Measurements from ENCODE around the gene GARS1. TPM values are rescaled to one million over a fixed set of nuclear protein-coding genes. Genes with fewer than 3 reads are reported as not detected.

Gene GARS1
- total and polyA plus RNA-seq, 9 of the 15 experiments (the other 6 are each of a cell fraction or from before 2014, with no cell fraction given), result 142 to 769 (median 272) TPM

DNA sequence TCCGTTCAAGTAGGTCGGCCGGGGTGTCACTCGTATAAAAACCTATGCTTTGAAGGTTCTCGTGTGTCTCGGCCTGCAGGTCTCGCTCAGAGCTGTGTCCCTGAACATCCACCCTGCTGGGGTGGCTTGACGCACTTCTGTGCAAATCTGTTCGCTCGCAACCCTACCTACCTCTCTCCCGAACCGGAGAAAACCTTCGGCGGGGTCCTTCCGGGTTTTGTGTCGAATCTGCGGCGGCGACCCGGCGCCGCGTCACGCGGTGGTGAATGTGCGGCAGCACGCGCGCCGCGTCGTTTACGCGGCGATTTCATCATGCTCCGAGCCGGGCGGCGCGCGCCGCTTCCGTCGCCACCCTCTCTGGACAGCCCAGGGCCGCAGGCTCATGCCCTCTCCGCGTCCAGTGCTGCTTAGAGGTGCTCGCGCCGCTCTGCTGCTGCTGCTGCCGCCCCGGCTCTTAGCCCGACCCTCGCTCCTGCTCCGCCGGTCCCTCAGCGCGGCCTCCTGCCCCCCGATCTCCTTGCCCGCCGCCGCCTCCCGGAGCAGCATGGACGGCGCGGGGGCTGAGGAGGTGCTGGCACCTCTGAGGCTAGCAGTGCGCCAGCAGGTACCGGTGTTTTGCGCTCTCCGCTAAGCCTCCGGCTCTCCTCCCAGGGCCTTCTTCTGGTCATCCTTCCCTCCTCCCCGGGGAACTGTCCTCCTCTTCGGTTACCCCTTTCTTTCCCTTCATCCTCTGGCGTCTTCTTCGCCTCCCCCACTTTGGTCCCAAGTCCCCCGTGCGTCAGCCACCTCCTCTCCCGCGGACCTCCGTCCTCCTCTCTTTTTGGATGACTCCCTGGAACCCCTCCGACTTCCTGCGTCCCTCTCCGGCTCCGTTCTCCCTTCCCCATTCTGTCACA lies at the start of gene GARS1 (continued):
- TF ChIP-seq HDAC6 (IDR thresholded peaks at IDR 0.05; ENCODE audit: low read depth, low read length), result peak; percentile 30; the same call in 1 of the 2 replicates
- TF ChIP-seq, protein P1, sequence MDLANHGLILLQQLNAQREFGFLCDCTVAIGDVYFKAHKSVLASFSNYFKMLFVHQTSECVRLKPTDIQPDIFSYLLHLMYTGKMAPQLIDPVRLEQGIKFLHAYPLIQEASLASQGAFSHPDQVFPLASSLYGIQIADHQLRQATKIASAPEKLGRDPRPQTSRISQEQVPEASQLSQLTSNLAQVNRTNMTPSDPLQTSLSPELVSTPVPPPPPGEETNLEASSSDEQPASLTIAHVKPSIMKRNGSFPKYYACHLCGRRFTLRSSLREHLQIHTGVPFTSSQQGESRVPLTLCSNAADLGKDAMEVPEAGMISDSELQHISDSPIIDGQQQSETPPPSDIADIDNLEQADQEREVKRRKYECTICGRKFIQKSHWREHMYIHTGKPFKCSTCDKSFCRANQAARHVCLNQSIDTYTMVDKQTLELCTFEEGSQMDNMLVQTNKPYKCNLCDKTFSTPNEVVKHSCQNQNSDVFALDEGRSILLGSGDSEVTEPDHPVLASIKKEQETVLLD (IDR thresholded peaks at IDR 0.05), result peak; percentile 60
- no peak for TF ChIP-seq PURB (CRISPR knock-in tag; IDR thresholded peaks at IDR 0.05; ENCODE audit: low read depth)
- TF ChIP-seq, protein P2, sequence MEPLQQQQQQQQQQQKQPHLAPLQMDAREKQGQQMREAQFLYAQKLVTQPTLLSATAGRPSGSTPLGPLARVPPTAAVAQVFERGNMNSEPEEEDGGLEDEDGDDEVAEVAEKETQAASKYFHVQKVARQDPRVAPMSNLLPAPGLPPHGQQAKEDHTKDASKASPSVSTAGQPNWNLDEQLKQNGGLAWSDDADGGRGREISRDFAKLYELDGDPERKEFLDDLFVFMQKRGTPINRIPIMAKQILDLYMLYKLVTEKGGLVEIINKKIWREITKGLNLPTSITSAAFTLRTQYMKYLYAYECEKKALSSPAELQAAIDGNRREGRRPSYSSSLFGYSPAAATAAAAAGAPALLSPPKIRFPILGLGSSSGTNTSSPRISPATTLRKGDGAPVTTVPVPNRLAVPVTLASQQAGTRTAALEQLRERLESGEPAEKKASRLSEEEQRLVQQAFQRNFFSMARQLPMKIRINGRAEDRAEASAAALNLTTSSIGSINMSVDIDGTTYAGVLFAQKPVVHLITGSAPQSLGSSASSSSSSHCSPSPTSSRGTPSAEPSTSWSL (CRISPR knock-in tag; IDR thresholded peaks at IDR 0.05; ENCODE audit: borderline replicate concordance), result no peak
- peak in 1 of 2 experiments; percentile 87; a peak in 2 of 4 replicates for TF ChIP-seq ZNF639 (CRISPR knock-in tag; conservative IDR thresholded peaks at IDR 0.05 in 1 of 2, IDR thresholded peaks at IDR 0.05 in 1 of 2)
- TF ChIP-seq, protein P3, sequence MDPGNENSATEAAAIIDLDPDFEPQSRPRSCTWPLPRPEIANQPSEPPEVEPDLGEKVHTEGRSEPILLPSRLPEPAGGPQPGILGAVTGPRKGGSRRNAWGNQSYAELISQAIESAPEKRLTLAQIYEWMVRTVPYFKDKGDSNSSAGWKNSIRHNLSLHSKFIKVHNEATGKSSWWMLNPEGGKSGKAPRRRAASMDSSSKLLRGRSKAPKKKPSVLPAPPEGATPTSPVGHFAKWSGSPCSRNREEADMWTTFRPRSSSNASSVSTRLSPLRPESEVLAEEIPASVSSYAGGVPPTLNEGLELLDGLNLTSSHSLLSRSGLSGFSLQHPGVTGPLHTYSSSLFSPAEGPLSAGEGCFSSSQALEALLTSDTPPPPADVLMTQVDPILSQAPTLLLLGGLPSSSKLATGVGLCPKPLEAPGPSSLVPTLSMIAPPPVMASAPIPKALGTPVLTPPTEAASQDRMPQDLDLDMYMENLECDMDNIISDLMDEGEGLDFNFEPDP (CRISPR knock-in tag; IDR thresholded peaks at IDR 0.05), result no peak
- TF ChIP-seq GATAD2B (IDR thresholded peaks at IDR 0.05; ENCODE audit: borderline replicate concordance), result peak; percentile 70
- no peak for TF ChIP-seq ASH1L (IDR thresholded peaks at IDR 0.05; ENCODE audit: borderline replicate concordance, low read depth, partially characterized antibody)
- no peak for TF ChIP-seq ZNF24 (IDR thresholded peaks at IDR 0.05)
- no peak for TF ChIP-seq ZNF232 (CRISPR knock-in tag; IDR thresholded peaks at IDR 0.05)
- no peak for TF ChIP-seq SRSF7 (optimal IDR thresholded peaks at IDR 0.05; ENCODE audit: low read depth, low read length)
